Muscle of leg (tissue), 11 donors: ENCODE data around the gene LENG9. TPM values are rescaled to one million over a fixed set of nuclear protein-coding genes. Genes with fewer than 3 reads are reported as not detected.
"Not testable (repeated sequence)": the region's sequence is repeated elsewhere in the genome, so short reads cannot be mapped to it uniquely, and the experiment has no call there.

Experiments used
- DNase-seq: peaks from one replicate; pipeline ENCODE4 v3.0.0; 2013
- H3K27ac ChIP-seq: one replicate; pipeline ENCODE4 v1.5.1; 2013; ENCODE audit warnings: mild to moderate bottlenecking, low read length, control low read depth
- H3K27me3 ChIP-seq: one replicate; pipeline ENCODE4 v1.6.1; 2013; ENCODE audit warnings: low read length; ENCODE audit not compliant: control insufficient read depth, insufficient read depth
- H3K36me3 ChIP-seq: one replicate; pipeline ENCODE4 v1.6.1; 2013; ENCODE audit warnings: low read length; ENCODE audit not compliant: control insufficient read depth, insufficient read depth
- H3K4me1 ChIP-seq: one replicate; pipeline ENCODE4 v1.6.1; 2013; ENCODE audit warnings: low read length; ENCODE audit not compliant: control insufficient read depth, insufficient read depth
- H3K4me3 ChIP-seq: one replicate; pipeline ENCODE4 v1.5.1; 2013; ENCODE audit warnings: low read length, control low read depth
- H3K9me3 ChIP-seq: replicated peaks from 2 replicates; pipeline ENCODE4 v1.6.1; 2013; ENCODE audit warnings: low read depth, low read length; ENCODE audit not compliant: control insufficient read depth
- WGBS: methylation state at CpG from one replicate; pipeline ENCODE4 v1.1.5; 2013; ENCODE audit warnings: missing lambda C conversion rate; ENCODE audit not compliant: insufficient coverage; 5-methylcytosine and 5-hydroxymethylcytosine counted together
- polyA plus RNA-seq, 8 donors: library from polyadenylated mRNA; unstranded; fragments of 120-200 nt; gene quantifications; one replicate each; pipeline versions ENCODE4 v1.2.1 to v1.2.3, GENCODE V29; 2013; ENCODE audit warnings: inconsistent platforms in 1 of 8, low replicate concordance in 1 of 8; ENCODE audit not compliant: insufficient read length in 8 of 8, insufficient read depth in 1 of 8
- total RNA-seq: library from RNA; stranded (reverse); fragments of 120-200 nt; gene quantifications from one replicate; pipeline ENCODE4 v1.2.4, GENCODE V29; 2013

Gene LENG9
- total and polyA plus RNA-seq, 9 donors = 1.5 to 4.1 (median 2.7) TPM

DNA sequence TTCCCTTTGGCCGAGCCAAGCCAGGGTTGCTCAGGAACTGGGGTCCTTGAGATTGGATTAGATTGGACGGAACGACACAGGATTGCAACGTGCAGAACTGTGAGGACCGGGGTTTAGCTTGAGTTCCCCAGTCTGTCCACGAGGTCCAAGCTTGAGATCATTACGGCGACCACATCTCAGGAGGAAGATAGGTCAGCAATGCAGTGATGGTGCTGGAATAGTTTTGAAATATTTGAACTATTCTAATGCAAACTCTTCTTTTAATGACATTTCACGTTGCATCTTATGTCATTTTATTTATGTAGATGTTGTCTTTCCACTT is 34.8 kb upstream of the LENG9 start:
- H3K4me3 ChIP-seq, H3K27me3 ChIP-seq, H3K9me3 ChIP-seq, H3K36me3 ChIP-seq, H3K4me1 ChIP-seq, DNase-seq, H3K27ac ChIP-seq: not testable (repeated sequence)
- WGBS = 78% methylated on average over 5 of the region's 9 CpGs

DNA sequence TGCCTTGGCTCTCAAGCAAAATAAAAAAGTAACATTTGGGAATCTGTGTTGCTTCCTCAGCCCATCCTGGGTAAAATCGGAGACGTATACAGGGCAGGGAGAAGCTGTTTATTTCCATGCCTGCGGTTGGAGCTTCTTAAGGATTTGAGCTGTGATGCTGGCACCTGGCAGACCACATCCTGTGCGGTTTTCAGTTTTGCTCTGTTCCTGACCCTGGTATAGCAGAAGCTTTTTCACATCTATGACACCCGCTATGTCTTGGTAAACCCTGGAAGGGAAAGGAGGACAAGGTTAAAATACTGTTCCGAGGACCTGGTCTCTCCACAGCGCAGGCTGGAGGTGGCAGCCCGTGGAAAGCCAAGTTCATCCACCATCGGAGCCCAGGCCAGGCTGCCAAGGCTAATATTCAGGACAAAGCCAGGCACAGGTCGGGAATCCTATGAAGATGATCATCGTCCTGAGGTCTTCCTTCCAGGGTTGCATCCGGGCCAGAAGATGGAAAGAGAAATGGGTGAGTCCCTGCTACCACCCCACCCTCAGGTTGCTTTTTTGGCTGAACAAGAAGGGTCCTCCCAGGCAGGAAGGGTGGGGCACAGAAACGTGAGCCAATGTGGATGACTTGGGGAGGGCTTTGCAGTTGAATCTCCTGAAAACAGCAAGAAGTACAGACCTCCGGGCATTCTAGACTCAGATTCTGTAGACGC is 34.3 kb upstream of the LENG9 start:
- not testable (repeated sequence) for H3K27me3 ChIP-seq, H3K36me3 ChIP-seq, H3K4me3 ChIP-seq, H3K4me1 ChIP-seq, H3K9me3 ChIP-seq, H3K27ac ChIP-seq, DNase-seq
- WGBS = 92% methylated on average over 3 of the region's 15 CpGs

DNA sequence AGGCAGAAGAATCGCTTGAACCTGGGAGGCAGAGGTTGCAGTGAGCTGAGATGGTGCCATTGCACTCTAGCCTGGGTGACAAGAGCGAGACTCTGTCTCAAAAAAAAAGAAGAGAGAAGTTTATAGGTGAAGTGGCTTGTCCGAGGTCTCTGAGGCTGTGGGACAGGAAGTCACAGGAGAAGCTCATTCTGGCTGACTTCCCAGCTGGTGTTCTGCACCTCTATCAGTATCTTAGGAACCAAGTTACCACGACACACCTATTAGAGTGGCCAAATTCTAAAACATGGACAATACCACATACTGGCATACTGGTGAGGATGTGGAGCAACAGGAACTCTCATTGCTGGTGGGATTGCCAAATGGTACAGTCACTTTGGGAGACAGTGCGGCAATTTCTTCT is 31.7 kb upstream of the LENG9 start:
- H3K9me3 ChIP-seq, H3K4me1 ChIP-seq, H3K4me3 ChIP-seq, DNase-seq, H3K27ac ChIP-seq, H3K27me3 ChIP-seq, H3K36me3 ChIP-seq: not testable (repeated sequence)
- 74% methylated on average over 3 of the region's 5 CpGs for WGBS

DNA sequence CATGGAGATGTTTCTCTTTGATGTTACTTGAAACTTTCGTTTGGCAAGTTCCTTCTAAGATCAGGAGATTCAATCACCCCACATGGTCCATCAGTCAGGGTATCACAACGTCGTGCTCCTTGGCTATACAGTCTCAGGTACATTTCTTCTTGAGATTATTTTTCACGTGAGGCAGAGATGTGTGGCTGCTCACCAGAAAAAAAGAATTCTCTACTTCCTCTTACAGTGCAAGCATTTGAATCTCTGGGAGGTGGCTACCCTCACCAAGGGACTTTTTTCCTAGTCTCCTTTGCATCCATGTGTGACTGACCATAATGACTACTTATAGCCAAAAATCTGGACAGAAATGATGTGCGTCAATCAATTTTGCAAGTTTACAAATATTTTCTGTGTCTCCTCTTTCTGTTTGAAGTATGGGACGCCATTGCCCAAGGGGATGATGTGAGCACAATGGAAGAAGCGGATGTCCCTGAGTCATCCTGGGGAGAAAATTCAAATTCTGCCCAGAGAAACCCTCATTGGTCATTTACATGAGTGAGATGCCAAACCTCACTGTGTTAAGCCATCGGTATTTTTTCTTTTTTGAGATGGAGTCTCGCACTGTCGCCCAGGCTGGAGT is 30.5 kb upstream of the LENG9 start:
- 65% methylated on average over 3 of the region's 10 CpGs for WGBS
- Histone ChIP-seq H3K27ac (no peak overlapping the region), H3K27me3 (peaks cover 2% of the 10 kb centered on the region), H3K4me1 (no peaks in the 10 kb centered on the region), H3K9me3 (no peaks in the 10 kb centered on the region), H3K36me3 (no peaks in the 10 kb centered on the region), H3K4me3 (no peak overlapping the region)
- DNase-seq = no peak

DNA sequence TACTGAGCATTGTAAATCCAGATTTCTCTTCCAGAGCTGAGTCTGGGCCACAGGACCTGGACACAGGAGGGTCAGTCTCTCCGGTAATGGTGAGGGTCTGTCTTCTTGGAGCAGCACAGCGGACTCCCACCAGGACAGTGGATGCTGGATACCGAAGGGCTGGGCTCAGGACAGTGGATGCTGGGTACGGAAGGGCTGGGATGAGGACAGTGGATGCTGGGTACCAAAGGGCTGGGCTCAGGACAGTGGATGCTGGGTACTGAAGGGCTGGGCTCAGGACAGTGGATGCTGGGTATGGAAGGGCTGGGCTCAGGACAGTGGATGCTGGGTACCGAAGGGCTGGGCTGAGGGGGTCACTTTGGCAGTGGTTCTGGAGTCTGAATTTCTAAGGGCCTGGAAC is 29.5 kb upstream of the LENG9 start:
- not testable (repeated sequence) for H3K4me1 ChIP-seq, H3K9me3 ChIP-seq, H3K27me3 ChIP-seq, H3K4me3 ChIP-seq, H3K27ac ChIP-seq, H3K36me3 ChIP-seq, DNase-seq
- WGBS = 86% methylated on average over 2 of the region's 5 CpGs

DNA sequence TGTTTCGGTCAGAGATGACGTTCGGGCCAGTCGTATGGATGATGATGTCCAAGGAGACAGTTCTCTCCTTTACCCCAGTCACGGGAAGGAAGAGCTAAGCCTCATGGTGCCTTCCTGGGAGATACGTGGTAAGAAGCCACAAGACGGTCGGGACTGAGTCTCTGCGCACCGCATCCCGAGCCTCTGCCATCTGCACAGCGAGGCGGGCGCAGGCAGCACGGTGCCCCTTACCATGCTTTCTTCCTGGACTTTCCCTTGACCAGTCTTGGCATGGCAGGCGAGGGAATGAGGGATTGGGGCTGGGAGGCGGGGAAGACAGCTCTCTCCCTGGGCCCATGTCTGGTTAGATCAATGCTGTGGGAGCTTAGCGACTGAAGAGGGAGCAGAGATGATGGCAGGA is 29.0 kb upstream of the LENG9 start:
- H3K4me1 ChIP-seq = no peaks in the 10 kb centered on the region
- no peak for DNase-seq
- 85% methylated on average over 11 of the region's 18 CpGs for WGBS
- no peaks in the 10 kb centered on the region for H3K9me3 ChIP-seq
- H3K27me3 ChIP-seq = peaks cover 2% of the 10 kb centered on the region
- no peak overlapping the region for H3K27ac ChIP-seq
- H3K4me3 ChIP-seq = no peak overlapping the region
- H3K36me3 ChIP-seq = no peaks in the 10 kb centered on the region

DNA sequence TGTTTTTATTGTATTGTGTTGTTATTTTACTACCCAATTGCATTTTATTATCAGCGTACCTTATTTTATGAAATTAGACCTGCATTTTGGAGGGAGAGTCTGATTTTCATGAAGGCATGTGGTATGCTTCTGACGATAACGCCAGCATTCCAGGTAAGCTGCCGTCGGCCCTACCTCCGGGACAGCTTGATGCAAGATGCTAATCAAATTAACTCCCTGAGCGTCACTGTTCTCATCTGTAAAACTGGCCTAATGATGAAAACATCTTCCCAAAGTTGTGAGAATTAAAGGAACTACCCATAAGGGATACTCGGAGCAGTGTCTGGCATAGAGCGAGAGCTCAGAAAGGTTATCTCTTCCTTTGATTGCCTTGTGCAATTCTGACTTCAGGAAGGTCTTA is 26.2 kb upstream of the LENG9 start:
- Histone ChIP-seq H3K27ac (no peak overlapping the region), H3K36me3 (no peaks in the 10 kb centered on the region), H3K4me3 (no peak overlapping the region), H3K9me3 (no peaks in the 10 kb centered on the region), H3K27me3 (peaks cover 2% of the 10 kb centered on the region), H3K4me1 (no peaks in the 10 kb centered on the region)
- no peak for DNase-seq
- 69% methylated on average over 7 of the region's 9 CpGs for WGBS

DNA sequence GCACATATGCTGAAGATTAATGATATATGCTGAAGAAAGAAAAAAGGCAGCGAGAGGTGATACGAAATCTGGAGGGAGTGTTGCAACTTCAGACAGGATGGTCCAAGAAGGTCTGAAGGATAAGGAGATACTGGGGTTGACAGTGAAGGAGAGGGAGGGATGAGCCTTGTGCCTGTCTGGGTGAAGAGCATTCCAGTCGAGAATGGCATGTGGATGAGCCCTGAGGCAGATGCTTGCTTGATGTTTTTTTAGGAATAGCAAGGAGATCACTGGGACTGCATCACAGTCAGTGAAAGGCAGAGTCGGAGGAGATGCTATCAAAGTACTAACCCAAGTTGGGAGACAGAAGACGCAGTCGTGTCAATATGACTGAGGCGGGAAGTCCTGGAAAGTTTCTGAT is 25.8 kb upstream of the LENG9 start:
- no peaks in the 10 kb centered on the region for H3K36me3 ChIP-seq
- H3K27ac ChIP-seq = no peak overlapping the region
- H3K27me3 ChIP-seq = peaks cover 2% of the 10 kb centered on the region
- H3K4me1 ChIP-seq = no peaks in the 10 kb centered on the region
- WGBS = 64% methylated on average over 4 of the region's 7 CpGs
- no peak overlapping the region for H3K4me3 ChIP-seq
- no peak for DNase-seq
- H3K9me3 ChIP-seq = no peaks in the 10 kb centered on the region

DNA sequence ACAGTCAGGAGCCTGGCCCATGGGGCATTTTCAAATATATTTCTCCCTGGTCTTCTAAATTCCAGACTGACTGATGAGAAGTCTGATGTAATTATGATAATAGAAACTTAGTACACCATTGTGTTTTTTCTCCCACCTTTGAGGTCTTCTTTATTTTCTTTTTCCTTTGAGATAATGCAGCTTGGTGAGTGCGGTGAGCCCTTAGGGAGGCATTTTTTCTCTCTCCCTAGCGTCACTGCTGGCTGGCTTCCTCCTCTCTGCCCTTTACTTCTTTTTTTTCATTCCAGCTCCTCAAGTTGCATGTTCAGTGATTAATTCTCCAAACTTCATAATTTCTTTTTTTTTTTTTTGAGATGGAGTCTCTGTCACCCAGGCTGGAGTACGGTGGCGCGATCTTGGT is 22.3 kb upstream of the LENG9 start:
- H3K27ac ChIP-seq = no peak overlapping the region
- WGBS = no CpG with 5 or more reads among the region's 5 CpGs

DNA sequence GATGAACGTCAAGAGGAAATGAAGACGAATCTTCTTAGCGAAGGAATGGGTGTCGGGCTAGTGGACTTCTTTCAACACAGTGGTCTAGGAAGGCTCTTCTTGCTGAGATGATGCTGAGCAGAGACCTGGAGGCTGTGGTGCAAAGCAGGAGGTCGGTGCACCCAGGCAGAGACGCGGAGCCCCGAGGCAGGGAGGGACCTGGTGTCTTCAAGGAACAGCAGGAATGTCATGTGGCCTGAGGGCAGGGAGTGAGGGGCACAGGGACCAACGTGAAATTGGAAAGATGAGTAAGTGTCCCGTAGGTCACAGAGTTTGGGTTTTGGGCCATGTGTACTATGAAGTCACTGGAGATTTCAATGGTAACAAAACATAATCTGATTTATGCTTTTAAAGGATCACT is 20.9 kb upstream of the LENG9 start:
- Histone ChIP-seq H3K4me1 (no peaks in the 10 kb centered on the region), H3K4me3 (no peak overlapping the region), H3K9me3 (no peaks in the 10 kb centered on the region), H3K27ac (no peak overlapping the region), H3K36me3 (no peaks in the 10 kb centered on the region), H3K27me3 (peaks cover 2% of the 10 kb centered on the region)
- WGBS = 75% methylated on average over 9 of the region's 10 CpGs
- no peak for DNase-seq

More for the DNA sequence above, 22.3 kb upstream of the LENG9 start:
- peaks cover 2% of the 10 kb centered on the region for H3K27me3 ChIP-seq
- H3K4me3 ChIP-seq = no peak overlapping the region
- no peak for DNase-seq
- no peaks in the 10 kb centered on the region for H3K4me1 ChIP-seq
- H3K9me3 ChIP-seq = no peaks in the 10 kb centered on the region
- no peaks in the 10 kb centered on the region for H3K36me3 ChIP-seq

DNA sequence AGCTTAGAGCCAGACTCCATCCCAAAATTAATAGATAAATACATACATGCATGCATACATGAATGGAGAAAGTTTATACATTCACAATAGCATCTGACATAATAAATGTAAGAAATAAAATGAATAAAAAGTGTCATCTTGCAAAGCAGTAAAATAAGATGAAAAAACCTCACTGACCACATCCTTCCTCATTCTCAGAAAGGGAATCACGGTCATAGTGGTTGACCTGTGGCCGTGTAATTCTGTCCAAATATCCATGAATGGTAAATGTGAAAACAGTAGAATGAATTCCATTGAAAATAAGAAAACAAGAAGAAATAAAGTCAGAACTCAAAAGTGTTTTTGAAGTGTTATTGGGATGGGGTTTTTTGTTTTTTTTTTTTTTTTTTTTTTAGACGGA is 19.3 kb upstream of the LENG9 start:
- no peaks in the 10 kb centered on the region for H3K36me3 ChIP-seq
- no CpG with 5 or more reads among the region's 3 CpGs for WGBS
- H3K4me1 ChIP-seq = no peaks in the 10 kb centered on the region
- no peaks in the 10 kb centered on the region for H3K9me3 ChIP-seq
- no peak overlapping the region for H3K27ac ChIP-seq
- H3K4me3 ChIP-seq = no peak overlapping the region
- no peak for DNase-seq
- H3K27me3 ChIP-seq = peaks cover 2% of the 10 kb centered on the region
